Hepatocyte (in vitro differentiated cells): ENCODE measurements around the gene SMTNL1.

Experiments used
- CTCF ChIP-seq: fragments of 200-600 bp; sonication (generic); IDR thresholded peaks from 2 replicates; pipeline ENCODE4 v1.5.1; 2016; ENCODE audit warnings: antibody characterized with exemption, mild to moderate bottlenecking; ENCODE audit not compliant: poor library complexity
- EZH2phosphoT487 ChIP-seq: fragments of 200-600 bp; sonication (generic); IDR thresholded peaks from one replicate; pipeline ENCODE4 v1.6.1; 2018; ENCODE audit warnings: antibody characterized with exemption, mild to moderate bottlenecking, low read depth, moderate library complexity; ENCODE audit not compliant: unreplicated experiment, severe bottlenecking

GRCh38 chr11:57596266-57596885 is 59.0 kb downstream of the SMTNL1 start:
- TF ChIP-seq CTCF, result no peak
- no peak for TF ChIP-seq EZH2phosphoT487
